GM18520 (cell line): ENCODE results near the gene PPL.

Experiments
- ATAC-seq: cut with Tn5 transposase; IDR thresholded peaks from one replicate; pipeline ENCODE4 v1.9.1; 2021; ENCODE audit not compliant: unreplicated experiment

Gene PPL

GRCh38 chr16:4836727-4837126 is 100.2 kb downstream of the PPL start:
- ATAC-seq = no peak

- ATAC-seq = no peak
These were observed 103.4 kb downstream of the PPL start for GRCh38 chr16:4833584-4833983.

GRCh38 chr16:4832698-4833343 is 104.1 kb downstream of the PPL start:
- no peak for ATAC-seq
